GM06990 (cell line): Measurements from ENCODE around the gene EHF.

Source experiments
- DNase-seq: peaks from one replicate; pipeline ENCODE4 v3.0.0-alpha.2; 2011; ENCODE audit not compliant: insufficient read length; ENCODE audit errors: extremely low read depth
- H3K27me3 ChIP-seq: replicated peaks from 2 replicates; pipeline ENCODE4 v1.6.0; 2011; ENCODE audit warnings: low read length; ENCODE audit not compliant: control insufficient read depth, insufficient read depth
- H3K36me3 ChIP-seq: 2 replicates; pipeline ENCODE4 v1.5.1; 2011; ENCODE audit warnings: low read length; ENCODE audit not compliant: control insufficient read depth, insufficient read depth
- H3K4me3 ChIP-seq: replicated peaks from 2 replicates; pipeline ENCODE4 v1.5.1; 2011; ENCODE audit warnings: low read depth, mild to moderate bottlenecking, control low read depth, low read length
- CTCF ChIP-seq: IDR thresholded peaks from 2 replicates; pipeline ENCODE4 v1.5.1; 2011; ENCODE audit warnings: low read length, control low read depth, mild to moderate bottlenecking, inconsistent platforms; ENCODE audit not compliant: insufficient read depth, poor library complexity, severe bottlenecking

Gene EHF

GRCh38 chr11:34632105-34632791 is 11.4 kb downstream of the EHF start:
- H3K27me3 ChIP-seq: no peaks in the 10 kb centered on the region
- TF ChIP-seq CTCF: no peak
- no peaks in the 10 kb centered on the region for H3K36me3 ChIP-seq
- no peak for DNase-seq
- no peak overlapping the region for H3K4me3 ChIP-seq

- DNase-seq: no peak
- no peaks in the 10 kb centered on the region for H3K36me3 ChIP-seq
Observed at GRCh38 chr11:34633640-34633989, 12.7 kb downstream of the EHF start.

GRCh38 chr11:34633990-34634693 is 13.2 kb downstream of the EHF start:
- Histone ChIP-seq H3K4me3 (no peak overlapping the region), H3K27me3 (no peaks in the 10 kb centered on the region), H3K36me3 (no peaks in the 10 kb centered on the region)
- no peak for TF ChIP-seq CTCF
- DNase-seq: peak; percentile 55

More at GRCh38 chr11:34633640-34633989, 12.7 kb downstream of the EHF start:
- H3K27me3 ChIP-seq: no peaks in the 10 kb centered on the region
- TF ChIP-seq CTCF: no peak
- H3K4me3 ChIP-seq: no peak overlapping the region

GRCh38 chr11:34634694-34635062 is 13.8 kb downstream of the EHF start:
- DNase-seq: no peak
- Histone ChIP-seq H3K27me3 (0 out of 2 replicates have a peak, but pooled peaks cover 2% of the 10 kb centered on the region), H3K4me3 (no peak overlapping the region), H3K36me3 (no peaks in the 10 kb centered on the region)
- TF ChIP-seq CTCF: no peak

GRCh38 chr11:34636127-34636526 is 15.2 kb downstream of the EHF start:
- H3K4me3 ChIP-seq: no peak overlapping the region
- no peak for TF ChIP-seq CTCF
- peaks cover 2% of the 10 kb centered on the region; the same call in 1 of the 2 replicates for H3K27me3 ChIP-seq
- no peaks in the 10 kb centered on the region for H3K36me3 ChIP-seq
- no peak for DNase-seq
